COLO668 (cell line): ENCODE measurements around the gene ARPIN.
A peak's percentile ranks its signal among the peaks of the same experiment; 100 is the strongest.
"Not testable (repeated sequence)": the region's sequence is repeated elsewhere in the genome, so short reads cannot be mapped to it uniquely, and the experiment has no call there.

Experiments
- DNase-seq: peaks from one replicate; lab custom pipeline; 2025; ENCODE audit not compliant: unreplicated experiment; lab: John Stamatoyannopoulos, UW

The ARPIN gene

DNA sequence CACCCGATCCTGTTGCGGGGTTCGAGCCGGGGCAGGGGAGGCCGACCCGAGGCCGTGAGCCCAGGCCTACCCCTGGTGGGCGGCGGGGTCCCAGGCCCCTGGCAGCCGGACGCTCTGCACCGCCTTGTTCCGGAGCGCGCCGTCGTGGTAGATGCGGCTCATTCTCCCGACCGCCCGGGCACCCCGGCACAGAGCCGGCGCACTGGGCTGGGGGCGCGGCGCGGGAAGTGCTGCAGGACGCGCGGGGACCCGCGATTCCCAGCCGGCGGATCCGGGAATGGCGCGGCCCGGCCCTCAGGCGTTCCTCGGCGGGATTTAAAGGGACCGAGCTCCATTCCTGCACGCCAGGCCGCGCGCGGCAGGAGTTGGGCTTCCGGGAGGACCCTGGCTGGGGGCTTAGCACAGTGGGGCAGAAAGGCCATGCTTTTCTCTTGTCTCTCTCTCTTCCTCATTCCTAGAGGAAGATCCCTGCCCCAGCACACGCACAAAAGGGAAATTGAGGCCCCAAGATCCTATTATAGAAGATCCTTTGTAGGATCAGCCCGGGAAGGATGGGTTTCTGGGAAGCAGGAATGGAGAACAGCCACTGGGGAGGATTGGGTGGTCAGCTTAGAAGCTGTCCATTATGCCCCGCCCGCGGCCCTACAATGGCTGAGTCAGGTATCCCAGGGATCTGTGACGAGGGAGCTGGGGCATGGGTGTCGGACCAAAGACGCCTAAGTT lies at the start of gene ARPIN:
ARPIN (minus strand) TSS at position 279 of the 723 bp plus-strand sequence; CDS start at position 162, 117 bp downstream.
- DNase-seq, result peak; percentile 82

DNA sequence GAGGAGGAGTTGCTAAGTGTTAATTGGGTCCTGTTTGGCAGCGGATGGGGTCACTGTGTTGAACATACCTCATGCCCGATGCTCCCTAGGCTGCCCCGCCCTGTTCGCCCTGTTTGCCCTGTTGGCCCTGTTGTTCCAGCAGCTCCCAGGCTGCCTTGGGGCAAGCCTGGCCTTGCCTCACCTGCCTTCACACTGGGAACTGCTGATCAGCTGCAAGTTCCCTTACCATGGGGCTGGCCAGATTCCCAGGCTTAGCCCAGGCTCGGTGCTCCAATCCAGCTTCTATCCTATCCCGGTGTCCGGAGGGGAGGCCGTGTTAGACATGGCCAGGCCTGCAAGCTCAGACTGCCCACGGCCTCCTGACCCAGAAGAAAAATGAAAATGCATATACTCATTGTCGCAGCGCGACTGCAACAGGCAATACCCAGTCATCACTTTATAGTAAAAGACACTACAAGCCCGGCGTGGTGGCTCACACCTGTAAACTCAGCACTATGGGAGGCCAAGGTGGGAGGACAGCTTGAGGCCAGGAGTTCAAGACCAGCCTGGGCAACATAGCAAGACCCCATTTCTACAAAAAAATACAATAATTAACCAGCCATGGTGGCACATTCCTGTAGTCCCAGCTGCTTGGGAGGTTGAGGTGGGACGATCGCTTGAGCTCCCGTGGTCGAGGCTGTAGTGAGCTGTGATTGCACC lies 45.5 kb upstream of the ARPIN start:
- peak; percentile 16 for DNase-seq

DNA sequence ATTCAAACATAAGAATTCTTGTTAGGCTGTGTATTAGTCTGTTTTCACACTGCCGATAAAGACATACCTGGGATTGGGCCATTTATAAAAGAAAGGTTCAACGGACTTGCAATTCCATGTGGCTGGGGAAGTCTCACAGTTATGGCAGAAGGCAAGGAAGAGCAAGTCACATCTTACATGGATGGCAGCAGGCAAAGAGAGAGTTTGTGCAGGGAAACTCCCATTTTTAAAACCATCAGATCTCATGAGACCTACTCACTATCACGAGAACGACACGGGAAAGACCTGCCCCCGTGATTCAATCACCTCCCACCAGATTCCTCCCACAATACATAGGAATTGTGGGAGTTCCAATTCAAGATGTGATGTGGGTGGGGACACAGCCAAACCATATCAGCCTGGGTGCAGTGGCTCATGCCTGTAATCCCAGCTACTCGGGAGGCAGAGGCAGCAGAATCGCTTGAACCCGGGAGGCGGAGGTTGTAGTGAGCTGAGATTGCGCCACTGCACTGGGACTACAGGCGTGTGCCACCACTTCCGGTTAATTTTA lies 42.8 kb upstream of the ARPIN start:
- DNase-seq, result not testable (repeated sequence)

DNA sequence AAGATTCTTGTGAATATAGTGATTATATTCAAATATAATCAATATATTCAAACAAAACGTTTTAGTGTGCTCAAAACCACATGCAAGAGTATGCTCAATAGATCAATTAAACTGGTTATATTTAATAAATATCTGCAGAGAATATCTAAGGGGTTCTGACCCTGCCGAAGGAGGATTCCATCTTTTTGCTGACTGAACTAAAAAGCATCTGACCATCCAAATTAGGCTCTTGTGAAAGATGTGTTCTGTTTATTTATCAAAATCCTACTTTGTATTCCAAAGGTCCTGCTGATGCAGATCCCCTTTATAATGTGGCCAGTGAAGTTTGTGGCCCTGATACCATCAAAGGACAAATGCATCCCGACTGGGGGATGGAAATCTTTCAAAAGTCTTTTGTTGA lies 41.8 kb upstream of the ARPIN start:
- no peak for DNase-seq

DNA sequence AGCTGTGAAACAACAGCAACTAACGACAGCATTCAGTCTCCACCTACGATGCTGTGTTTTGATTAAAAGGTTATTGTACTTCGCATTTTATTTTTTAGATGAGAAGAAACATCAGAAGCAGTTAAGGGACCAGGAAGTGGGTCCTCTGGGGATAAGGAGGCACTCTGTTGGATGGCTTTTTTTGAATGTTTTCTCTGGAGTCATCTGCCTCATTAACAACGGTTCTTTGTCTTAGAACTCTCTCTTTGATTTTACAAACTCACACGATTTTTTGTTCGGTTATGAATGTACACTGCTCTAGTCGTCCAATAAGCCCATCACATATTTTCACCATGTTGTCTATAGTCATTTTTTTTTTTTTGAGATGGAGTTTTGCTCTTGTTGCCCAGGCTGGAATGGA lies 36.0 kb upstream of the ARPIN start:
- no peak for DNase-seq

DNA sequence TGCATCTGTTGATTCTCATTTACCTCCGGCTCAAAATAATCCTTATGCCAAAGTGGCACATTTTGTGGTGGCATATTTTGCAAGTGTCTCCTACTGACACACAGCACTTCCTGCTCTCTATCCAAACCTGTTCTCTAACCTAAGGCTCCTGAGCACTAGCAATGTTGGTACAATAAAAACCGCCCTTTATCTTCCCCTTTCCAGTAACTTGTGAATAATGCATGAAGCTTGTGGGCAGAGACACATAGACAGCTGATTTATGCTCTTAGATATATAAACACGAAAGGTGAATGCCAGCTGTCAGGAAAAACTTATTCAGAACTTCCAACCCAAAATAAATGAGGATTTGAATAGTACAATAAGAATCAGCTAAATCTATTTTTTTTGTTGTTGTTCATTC lies 34.6 kb upstream of the ARPIN start:
- no peak for DNase-seq

DNA sequence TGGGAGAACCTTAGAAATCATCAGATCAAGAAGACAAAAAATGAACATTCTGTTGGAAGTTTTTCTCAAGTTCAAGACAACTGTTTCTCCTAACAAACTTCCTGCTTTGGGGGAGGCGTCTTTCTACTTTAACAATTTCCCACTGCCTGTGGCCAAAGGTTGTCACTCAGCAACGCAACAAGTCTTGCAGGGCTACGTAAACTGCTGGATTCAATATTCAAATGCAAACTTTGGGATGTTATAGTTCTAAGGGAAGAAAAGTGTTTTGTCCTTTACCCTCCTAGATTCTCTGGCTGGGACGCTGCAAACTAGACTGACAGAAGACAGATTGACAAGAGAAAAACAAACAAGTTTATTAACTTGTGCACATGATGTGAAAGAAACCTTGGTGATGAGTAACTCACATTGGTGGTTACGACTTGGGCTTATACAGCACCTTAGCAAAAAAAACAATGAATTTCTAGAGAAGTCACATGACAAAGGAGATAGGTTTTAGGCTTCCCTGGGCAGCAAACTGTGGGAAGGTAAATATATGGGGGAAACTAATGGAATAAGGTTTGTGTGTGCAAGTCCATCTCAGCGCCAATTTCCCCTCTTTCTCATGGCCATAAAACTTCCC lies 34.0 kb upstream of the ARPIN start:
- DNase-seq, result no peak

DNA sequence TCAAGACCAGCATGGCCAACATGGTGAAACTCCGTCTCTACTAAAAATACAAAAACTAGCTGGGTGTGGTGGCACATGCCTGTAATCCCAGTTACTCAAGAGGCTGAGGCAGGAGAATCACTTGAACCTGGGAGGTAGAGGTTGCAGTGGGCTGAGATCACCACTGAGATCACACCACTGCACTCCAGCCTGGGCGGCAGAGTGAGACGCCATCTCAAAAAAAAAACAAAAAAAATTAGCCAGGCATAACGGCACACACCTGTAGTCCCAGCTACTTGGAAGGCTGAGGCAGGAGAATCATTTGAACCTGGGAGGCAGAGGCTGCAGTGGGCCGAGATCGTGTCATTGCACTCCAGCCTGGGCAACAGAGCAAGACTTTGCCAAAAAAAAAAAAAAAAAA lies 31.0 kb upstream of the ARPIN start:
- not testable (repeated sequence) for DNase-seq

DNA sequence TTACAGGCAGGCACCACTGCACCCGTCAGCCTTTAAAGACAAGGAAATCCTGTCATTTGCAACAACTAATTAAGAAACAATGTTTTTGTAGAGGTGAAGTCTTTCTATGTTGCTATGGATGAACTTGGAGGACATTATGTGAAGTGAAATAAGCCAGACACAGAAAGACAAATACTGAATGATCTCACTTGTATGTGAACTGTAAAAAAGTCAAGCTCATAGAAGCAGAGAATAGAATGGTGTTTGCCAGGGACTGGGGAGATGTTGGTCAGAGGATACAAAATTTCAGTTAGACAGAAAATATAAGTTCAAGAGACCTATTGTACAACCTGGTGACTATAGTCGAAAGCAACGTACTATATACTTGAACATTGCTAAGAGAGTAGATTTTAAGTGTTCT lies 27.2 kb upstream of the ARPIN start:
- DNase-seq, result no peak

DNA sequence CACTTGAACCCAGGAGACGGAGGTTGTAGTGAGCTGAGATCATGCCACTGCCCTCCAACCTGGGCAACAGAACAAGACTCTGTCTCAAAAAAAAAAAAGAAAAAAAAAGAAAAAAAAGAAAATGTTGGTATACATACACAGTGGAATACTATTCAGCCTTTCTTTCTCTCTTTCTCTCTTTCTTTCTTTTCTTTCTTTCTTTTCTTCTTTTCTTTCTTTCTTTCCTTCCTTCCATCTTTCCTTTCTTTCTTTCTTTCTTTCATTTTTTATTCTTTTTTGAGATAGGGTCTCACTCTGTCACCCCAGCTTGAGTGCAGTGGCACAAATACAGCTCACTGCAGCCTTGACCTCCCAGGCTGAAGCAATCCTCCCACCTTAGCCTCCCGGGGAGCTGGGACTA lies 26.6 kb upstream of the ARPIN start:
- not testable (repeated sequence) for DNase-seq

DNA sequence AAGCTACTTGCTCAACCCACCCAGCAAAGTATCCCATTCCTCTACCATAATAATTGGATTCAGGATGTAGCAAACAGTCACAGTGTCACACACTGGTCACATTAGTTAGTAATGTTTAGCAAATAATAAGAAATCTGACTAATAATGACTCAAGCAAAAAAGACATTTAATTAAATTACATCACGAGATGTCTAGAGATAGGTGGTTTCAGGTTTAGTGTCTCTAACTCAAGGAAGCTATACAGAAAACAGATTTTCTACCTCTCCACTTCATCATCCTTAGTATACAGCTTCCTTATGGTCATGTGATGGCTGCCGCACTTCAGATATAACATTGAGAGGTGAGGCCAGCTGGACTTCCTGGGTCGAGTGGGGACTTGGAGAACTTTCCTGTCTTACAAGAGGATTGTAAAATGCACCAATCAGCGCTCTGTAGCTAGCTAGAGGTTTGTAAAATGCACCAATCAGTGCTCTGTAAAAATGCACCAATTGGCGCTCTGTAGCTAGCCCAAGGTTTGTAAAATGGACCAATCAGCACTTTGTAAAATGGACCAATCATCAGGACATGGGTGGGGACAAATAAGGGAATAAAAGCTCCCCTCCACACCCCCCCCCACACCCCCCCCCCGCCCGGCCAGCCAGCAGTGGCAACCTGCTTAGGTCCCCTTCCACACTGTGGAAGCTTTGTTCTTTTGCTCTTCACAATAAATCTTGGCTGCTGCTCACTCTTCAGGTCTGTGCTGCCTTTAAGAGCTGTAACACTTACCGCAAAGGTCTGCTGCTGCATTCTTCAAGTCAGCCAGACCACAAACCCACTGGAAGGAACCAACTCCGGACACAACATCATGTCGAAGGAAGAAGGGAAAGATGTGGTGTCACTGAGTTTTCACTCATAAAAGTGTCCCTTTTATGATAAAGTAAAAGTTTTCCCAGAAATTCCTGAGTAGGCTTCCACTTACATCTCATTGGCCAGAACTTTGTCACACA lies 24.9 kb upstream of the ARPIN start:
- DNase-seq, result no peak

DNA sequence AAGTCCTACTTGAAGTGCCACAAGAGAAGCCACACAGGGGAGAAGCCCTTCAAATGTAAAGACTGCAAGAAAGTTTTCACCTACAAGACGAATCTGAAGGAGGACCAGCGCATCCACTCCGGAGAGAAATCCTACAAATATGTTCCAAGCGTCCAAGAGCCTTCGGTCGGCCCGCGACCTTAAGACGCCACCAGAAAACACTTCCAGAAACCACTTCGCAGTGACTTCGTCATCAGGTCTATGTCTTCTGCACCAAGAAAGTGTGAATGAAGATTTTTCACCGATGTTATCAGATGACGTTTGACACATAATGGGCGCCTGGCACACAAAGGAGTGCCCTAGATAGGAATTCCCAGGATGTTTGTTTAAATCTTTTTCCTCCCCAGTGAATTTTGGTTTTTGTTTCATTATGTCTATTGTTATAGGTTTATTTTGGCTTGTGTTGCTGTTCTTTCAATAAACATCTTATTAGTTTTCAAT lies 24.1 kb upstream of the ARPIN start:
- DNase-seq, result no peak

DNA sequence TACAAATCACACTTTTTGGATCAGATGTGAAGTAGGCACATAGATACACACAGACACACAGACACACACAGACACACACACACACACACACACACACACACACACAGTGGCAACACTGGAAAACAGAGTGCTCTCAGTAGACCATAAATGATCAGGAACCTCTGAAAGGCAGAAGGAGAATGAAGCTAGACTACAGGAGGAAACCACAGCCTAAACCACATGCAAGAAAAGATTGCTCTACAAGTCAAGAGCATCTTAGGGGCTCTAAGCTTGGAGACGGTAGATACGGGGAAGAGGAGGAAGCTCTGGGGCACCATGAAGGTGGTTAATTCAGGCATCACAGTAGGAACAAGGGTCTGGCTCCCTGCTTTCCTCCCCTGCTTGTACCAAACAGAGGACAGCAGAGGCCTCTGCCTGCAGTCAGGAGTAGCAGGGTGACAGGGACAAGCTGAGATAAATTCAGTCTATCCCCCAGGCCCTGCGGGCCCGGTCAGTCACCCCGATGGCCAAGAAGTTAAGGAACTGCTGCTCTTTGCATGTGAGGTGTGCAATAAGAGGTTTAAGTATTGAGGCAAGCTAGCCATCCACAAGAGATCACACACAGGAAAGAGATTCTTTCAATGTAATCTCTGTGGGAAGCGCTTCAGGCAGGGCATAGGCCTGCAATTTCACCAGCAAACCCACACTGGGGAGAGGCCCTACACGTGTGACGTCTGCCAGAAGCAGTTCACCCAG lies 23.5 kb upstream of the ARPIN start:
- DNase-seq, result no peak

DNA sequence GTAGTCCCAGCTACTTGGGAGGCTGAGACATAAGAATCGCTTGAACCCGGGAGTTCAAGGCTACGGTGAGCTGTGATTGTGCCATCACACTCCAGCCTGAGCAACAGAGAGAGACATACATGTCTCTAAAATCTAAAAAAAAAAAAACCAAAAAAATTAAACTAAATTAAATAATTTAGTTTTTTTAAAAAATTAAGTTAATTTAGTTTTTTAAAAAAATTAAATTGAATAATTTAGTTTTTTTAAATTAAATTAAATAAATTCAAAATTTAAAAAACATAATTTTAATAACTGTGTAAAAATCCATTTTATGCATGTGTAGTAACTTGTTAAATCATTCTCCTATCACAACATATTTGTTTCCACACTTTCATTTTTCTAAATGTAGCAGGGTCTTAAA lies 20.1 kb upstream of the ARPIN start:
- no peak for DNase-seq

DNA sequence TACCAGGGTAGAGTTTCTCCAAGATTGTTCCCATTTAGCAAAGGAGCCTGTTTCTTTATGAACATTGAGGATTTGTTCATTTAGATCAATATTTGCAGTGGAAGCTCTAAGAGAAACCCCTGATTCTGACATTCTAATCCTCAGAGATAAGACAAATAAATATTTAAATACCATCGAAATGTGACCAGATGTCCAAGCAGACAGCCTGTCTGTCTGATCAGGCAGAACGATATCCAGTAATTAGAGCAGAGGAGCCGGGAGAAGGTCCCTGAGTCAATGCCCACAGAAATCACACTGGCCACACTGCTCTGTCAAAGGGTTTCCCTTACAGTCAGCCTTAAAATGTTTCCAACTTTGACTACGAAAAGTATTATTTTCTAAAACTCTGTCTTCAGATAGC lies 15.7 kb upstream of the ARPIN start:
- DNase-seq, result no peak

DNA sequence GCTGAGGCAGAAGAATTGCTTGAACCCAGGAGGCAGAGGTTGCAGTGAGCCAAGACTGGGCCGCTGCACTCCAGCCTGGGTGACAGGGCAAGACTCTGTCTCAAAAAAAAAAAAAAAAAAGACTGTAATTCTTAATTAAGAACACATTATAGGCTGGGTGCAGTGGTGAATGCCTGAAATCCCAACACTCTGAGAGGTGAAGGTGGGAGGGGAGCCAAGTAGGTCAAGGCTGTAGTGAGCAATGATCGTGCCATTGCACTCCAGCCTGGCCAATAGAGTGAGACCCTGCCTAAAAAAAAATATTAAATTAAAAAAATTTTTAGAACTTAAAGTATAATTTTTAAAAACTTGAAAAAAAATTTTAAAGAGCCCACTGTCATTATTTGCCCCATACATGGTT lies 13.4 kb upstream of the ARPIN start:
- no peak for DNase-seq

DNA sequence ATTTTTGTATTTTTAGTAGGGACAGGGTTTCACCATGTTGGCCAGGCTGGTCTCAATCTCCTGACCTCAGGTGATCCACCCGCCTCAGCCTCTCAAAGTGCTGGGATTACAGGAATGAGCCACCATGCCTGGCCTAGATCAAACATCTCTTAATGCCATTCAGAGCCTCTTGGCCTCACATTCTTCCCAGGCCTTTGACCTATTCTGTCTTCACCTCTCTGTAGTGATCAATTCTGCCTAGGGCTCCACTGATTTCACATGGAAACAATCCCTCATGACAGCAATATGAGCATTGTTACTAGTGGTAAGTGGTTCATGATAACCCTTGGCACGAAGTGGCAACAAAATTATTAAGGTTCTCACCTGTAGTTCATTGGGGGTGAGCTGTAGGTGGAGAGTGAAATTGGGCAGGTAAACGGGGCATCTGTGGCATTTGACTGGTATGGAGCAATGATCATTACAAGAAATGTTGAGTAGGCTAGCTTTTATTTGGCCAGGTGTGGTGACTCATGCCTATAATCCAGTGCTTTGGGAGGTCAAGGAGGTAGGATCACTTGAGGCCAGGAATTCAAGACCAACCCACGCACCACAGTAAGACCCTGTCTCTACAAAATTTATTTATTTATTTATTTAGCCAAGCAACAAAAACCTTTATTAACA lies 4.8 kb upstream of the ARPIN start:
- peak; percentile 5 for DNase-seq

DNA sequence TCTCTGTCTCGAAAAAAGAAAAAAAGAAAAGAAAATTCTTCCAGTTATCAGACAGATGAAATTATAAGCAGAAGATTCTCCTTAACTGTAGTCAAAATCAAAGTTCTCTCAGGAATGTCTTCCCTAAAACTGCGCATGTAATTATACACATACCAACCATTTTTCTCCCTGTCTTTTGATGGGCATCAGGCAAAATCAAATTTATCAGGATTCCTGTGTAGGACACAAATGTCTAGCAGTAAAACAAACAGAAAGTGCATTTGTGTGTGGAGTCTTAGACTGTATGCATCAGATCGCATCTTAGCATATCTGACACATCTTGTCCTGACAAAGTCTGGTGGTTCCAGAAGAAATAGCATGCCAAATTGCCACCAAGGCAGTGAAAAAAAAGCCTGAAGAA lies 3.9 kb upstream of the ARPIN start:
- DNase-seq, result no peak

DNA sequence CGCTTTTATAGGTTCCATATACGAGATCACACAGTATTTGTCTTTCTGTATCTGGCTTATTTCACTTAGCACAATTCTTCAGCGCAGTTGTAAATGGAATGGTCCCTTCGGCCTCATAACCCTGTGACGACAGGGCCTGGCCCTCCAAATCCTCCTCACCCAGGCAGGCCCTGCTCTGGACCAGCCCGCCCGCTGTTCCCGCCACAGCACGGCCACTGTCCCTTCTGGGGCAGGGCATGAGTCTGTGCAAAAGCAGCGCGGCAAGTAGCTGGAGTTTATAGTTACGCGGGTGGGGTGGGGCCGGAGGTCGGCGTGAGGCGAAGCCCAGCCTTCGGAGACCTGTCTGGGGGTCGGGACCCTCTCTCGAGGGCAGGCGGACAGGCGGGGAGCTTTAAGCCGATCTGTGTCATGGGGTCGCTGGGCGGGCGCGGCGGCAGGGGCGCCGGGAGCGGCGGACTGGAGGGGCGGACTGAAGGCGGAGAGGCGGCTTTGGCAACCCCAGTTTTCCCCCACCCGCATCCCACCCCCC lies 543 bp downstream of the ARPIN start:
- peak; percentile 52 for DNase-seq
